Stimulated activated naive CD8-positive, alpha-beta T cell treated with anti-CD3 and anti-CD28 coated beads, Interleukin-15, Interleukin-2, amounts not matched to agents 100 ng/mL and 50 ng/mL, for 24 hours (primary cell): ENCODE data around the gene SVIL.
A peak's percentile ranks its signal among the peaks of the same experiment; 100 is the strongest.

Source experiments
- H3K27ac Mint-ChIP-seq: one replicate; pipeline ENCODE4 v1.8.0; 2021; ENCODE audit warnings: mild to moderate bottlenecking, mixed read lengths
- H3K27me3 Mint-ChIP-seq: one replicate; pipeline ENCODE4 v1.8.0; 2021; ENCODE audit warnings: mixed read lengths
- H3K36me3 Mint-ChIP-seq: one replicate; pipeline ENCODE4 v1.8.0; 2021; ENCODE audit warnings: low read depth, mixed read lengths
- H3K4me1 Mint-ChIP-seq: one replicate; pipeline ENCODE4 v1.8.0; 2021; ENCODE audit warnings: low read depth, mixed read lengths
- H3K4me3 Mint-ChIP-seq: one replicate; pipeline ENCODE4 v1.8.0; 2021; ENCODE audit warnings: mild to moderate bottlenecking, mixed read lengths
- H3K9me3 Mint-ChIP-seq: one replicate; pipeline ENCODE4 v1.8.0; 2021; ENCODE audit warnings: mixed read lengths

SVIL gene

DNA sequence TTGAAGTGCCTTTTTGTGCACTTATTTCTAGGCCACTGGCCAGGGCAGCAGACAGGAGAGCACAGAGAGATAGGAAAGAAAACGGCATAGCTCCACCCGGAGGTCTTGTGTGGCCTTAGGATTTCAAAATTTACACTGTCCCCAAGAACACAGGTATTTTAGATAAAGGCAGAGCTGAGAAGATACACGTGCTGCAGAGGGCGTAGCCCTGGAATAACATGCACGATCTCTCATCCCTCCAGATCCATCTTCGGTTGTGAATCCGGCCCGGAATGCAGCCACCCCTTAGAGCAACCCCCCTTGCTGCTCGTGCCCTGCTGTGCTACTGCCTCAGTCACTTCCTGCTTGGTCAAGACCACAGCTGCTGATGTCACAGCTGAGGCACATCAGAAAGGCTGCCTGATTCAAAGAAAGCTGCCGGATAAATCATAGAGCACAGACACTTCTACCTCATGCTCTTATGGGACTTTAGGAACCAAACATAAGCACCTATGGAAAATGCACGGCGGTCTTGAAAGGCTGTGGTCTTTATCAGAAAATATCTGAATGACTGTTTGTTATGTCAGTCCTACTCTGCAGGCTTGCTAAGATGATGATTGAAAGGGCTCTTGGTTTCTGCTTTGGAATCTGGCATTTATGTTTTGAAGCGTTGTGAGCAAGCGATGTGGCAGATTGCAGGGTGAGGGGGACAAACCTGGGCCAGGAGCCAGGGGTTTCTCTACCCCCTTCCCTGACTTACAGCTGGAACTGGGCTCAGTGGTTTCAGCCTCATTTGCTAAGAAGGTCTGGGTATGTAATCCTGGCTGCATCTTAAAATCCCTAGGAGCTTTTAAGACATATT, 152.0 kb downstream of the SVIL start:
- peaks cover 58% of the 10 kb centered on the region for H3K4me1 Mint-ChIP-seq
- peaks cover 32% of the 10 kb centered on the region for H3K36me3 Mint-ChIP-seq
- H3K27ac Mint-ChIP-seq = peak overlapping the region; percentile 85
- no peaks in the 10 kb centered on the region for H3K9me3 Mint-ChIP-seq
- H3K4me3 Mint-ChIP-seq = peak overlapping the region; percentile 11
- no peaks in the 10 kb centered on the region for H3K27me3 Mint-ChIP-seq

DNA sequence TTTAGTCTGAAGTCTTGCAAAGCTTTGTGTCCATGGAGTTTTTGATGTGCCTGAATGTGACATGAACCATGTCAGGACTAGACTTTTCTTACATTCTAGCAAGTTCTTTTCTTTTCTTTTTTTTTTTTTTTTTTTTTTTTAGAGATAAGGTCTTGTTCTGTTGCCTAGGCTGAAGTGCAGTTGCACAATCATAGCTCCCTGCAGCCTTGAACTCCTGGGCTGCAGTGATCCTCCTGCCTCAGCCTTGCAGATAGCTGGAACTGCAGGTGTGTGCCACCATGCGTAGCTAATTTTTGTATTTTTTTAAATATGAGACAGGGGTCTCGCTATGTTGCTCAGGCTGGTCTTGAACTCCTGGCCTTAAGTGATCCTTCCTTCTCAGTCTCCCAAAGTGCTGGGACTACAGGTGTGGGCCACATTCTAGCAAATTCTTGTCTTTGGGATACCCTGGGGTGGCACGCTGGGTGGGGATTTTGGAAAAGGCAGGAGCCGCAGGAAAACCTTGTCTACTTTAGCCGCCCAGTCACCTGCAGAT, 152.8 kb downstream of the SVIL start:
- no peak overlapping the region for H3K4me3 Mint-ChIP-seq
- H3K4me1 Mint-ChIP-seq = peaks cover 50% of the 10 kb centered on the region
- peak overlapping the region; percentile 85 for H3K27ac Mint-ChIP-seq
- H3K36me3 Mint-ChIP-seq = peaks cover 26% of the 10 kb centered on the region
- H3K27me3 Mint-ChIP-seq = no peaks in the 10 kb centered on the region
- no peaks in the 10 kb centered on the region for H3K9me3 Mint-ChIP-seq

DNA sequence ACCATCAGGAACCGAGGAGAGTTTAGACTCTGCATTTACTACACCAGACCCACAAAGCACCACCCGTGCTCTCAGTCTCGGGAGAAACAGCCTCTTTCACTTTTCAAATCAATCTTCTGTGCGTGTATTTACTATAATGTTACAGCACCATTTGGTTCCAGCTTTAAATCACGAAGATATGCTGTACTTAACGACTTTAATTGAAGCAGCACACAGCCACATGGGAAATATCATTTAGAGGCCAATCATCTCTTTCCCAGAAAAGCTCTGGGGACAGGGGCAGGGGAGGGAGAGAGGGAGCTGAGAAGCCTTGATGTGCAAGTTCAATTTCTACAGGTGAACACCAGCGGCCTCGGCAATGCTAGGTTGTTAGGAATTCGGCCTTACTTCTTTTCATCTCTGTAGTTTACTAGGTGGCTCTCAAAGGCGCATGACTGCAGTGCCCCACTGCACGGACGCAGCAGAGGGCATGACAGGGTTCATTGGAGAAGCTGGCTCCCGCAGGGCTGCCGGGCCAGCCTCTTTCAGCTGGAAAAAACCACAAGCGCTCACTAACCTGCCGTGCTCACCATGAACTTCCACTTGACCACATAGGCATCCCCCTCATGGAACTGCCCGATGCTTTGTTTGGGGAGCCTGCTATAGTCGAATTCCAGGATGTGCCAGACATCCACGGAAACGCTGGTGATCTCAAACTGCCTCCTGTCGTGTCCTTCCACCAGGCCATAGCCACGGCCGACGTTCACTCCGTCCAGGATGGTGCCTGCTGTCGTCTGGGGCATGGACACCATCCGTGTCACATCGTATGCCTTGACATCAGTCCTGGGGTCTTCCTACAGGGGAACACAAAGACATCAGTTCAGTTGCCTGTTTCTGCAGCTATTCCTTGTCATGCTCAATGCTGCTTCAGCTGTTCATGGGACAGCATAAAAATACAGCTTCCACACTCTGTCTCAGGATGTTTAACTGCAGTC, 154.5 kb downstream of the SVIL start:
- H3K27me3 Mint-ChIP-seq = no peaks in the 10 kb centered on the region
- no peaks in the 10 kb centered on the region for H3K9me3 Mint-ChIP-seq
- no peak overlapping the region for H3K27ac Mint-ChIP-seq
- H3K36me3 Mint-ChIP-seq = peaks cover 14% of the 10 kb centered on the region
- H3K4me1 Mint-ChIP-seq = peaks cover 34% of the 10 kb centered on the region
- no peak overlapping the region for H3K4me3 Mint-ChIP-seq

DNA sequence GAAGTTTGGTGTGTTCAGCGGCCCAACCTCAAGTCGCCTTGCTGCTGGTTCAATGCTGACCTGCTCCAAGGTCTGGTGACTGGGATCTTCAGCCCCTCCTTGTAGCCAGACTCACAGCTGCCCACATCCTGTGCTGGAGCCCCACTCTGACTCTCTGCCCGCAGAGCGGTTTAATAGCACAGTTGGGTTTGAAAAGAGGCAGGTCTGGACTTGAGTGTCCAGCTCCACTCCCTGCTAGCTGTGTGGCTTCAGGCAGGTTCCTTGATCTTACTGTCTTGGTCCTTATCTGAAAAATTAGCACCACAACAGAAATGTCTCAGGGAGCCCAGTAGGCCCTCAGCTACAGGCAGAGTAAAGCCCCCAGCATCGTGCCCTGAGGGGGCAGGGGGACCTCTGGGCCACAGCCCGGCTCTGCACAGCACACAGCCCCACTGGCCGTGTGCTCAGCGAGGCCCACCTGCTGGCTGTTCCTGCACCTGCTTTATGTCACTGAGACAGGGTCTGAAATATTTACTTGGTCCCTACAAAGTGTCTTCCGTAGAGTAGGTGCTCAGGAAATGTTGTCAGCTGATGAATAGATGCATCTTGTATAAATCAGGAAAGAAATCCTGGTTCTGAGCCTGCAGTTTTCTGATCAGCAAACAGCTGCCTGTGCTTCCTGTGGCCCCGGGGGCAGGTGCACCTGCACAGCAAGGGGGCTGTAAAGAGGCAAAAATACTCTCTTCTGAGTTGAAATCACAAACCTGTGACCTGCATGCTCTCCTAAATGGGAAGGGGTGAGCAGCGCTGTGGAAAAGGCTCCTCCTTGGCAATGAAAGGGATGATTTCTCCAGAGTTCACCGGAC, 155.5 kb downstream of the SVIL start:
- Mint-ChIP-seq H3K27me3 (no peaks in the 10 kb centered on the region), H3K27ac (no peak overlapping the region), H3K4me3 (no peak overlapping the region), H3K36me3 (peaks cover 11% of the 10 kb centered on the region), H3K9me3 (no peaks in the 10 kb centered on the region), H3K4me1 (peaks cover 26% of the 10 kb centered on the region)

DNA sequence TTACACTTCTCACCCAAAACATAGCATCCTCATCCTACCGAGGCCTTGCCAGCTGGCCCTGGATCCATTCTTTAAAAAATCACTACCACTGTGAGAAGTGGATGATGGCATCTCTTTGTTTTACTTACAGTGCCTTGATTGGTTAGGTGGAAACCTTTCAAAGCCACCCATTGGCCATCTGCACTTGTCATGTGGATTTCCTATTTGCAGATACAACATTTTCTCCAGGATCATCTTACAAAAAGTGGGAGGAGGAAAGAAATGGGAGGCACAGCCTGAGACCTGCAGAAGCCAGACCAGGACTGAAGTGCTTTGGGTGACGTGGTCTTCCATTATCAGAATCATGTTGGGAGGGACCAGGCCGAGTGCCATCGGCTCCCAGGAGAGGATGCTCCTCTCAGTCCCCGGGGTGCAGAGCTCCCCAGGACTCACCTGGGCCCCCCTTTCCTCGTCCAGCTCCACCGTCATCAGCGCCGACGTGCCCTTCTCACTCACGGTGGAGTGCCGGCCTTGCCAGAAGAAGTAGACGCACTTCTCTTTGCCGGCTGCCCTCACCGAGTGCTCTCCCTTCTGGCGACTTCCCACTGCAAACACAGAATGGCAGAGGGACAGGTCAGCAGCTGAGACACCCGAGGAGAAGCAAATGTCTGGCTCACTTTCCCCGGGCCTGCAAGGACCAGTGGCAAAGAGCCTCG, 161.2 kb downstream of the SVIL start:
- Mint-ChIP-seq H3K4me3 (no peak overlapping the region), H3K4me1 (peaks cover 18% of the 10 kb centered on the region), H3K9me3 (no peaks in the 10 kb centered on the region), H3K27me3 (no peaks in the 10 kb centered on the region), H3K36me3 (peaks cover 36% of the 10 kb centered on the region), H3K27ac (no peak overlapping the region)

DNA sequence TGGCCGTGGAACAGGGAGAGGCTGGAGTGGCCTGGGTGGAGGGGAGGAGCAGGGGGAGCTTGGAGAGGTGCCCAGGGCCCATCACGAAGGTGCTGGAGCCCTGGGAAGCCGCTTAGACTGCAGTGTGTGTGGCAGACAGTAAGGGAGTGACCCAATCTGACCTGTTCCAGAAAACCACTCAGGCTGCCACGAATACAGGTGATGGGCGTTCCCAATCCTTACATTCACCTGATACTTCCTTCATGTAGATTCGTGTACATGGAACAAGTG, 161.7 kb downstream of the SVIL start:
- peaks cover 18% of the 10 kb centered on the region for H3K4me1 Mint-ChIP-seq
- H3K9me3 Mint-ChIP-seq = no peaks in the 10 kb centered on the region
- H3K4me3 Mint-ChIP-seq = no peak overlapping the region
- H3K36me3 Mint-ChIP-seq = peaks cover 35% of the 10 kb centered on the region
- H3K27ac Mint-ChIP-seq = no peak overlapping the region
- no peaks in the 10 kb centered on the region for H3K27me3 Mint-ChIP-seq

DNA sequence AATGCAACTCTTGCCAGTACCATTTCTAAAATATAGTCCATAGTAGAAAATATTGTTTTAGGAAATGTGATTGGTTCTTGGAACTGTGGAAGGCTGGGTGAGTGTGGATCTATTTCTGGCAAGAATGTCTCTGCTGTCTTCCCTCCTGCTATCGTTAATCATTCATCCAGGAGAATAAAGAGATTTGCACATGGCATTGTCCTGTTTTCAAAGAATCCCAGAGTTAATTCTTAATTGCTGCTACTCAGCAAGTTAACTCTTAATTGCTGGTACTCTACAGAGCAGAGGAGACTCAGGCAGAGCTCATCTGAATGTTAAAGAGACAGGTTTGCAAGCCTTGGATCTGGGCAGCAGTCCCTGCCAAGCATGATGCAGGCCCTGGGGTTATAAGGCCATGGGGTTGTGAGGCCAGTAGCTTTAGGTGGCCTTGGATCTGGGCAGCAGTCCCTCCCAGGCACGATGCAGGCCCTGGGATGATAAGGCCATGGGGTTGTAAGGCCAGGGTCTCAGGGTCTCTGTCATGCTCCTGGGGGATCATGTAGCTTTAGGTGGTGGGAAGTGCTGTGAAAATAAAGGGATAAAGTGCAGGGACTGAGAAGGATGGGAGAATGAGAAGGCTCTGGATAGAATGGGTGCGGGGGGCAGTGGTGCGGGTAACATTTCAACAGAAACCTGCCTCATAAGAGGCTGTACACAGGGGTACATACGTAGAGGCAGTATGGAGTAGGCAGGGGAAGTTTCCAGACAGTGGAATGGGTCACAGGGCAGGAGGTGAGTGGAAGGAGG, 162.3 kb downstream of the SVIL start:
- H3K9me3 Mint-ChIP-seq = no peaks in the 10 kb centered on the region
- H3K4me1 Mint-ChIP-seq = peaks cover 18% of the 10 kb centered on the region
- H3K27me3 Mint-ChIP-seq = no peaks in the 10 kb centered on the region
- H3K36me3 Mint-ChIP-seq = peaks cover 35% of the 10 kb centered on the region
- no peak overlapping the region for H3K4me3 Mint-ChIP-seq
- H3K27ac Mint-ChIP-seq = peak overlapping the region; percentile 12

DNA sequence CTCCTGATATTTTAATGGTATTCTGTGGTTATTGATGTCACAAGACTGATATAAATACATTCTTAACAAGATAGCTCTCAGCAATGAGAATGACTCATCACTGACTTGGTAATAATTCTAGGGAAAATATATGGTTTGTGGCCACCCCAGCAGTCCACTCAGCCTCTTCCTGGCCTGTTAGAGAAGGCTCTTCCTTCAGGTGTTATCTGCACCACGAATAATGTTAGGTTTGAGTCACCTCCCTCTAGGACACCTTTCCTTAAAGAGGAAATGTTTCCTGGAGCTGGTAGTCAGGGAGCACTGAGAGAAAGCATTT, 163.3 kb downstream of the SVIL start:
- peaks cover 18% of the 10 kb centered on the region for H3K4me1 Mint-ChIP-seq
- H3K9me3 Mint-ChIP-seq = no peaks in the 10 kb centered on the region
- peaks cover 35% of the 10 kb centered on the region for H3K36me3 Mint-ChIP-seq
- no peaks in the 10 kb centered on the region for H3K27me3 Mint-ChIP-seq
- H3K4me3 Mint-ChIP-seq = no peak overlapping the region
- peak overlapping the region; percentile 42 for H3K27ac Mint-ChIP-seq

DNA sequence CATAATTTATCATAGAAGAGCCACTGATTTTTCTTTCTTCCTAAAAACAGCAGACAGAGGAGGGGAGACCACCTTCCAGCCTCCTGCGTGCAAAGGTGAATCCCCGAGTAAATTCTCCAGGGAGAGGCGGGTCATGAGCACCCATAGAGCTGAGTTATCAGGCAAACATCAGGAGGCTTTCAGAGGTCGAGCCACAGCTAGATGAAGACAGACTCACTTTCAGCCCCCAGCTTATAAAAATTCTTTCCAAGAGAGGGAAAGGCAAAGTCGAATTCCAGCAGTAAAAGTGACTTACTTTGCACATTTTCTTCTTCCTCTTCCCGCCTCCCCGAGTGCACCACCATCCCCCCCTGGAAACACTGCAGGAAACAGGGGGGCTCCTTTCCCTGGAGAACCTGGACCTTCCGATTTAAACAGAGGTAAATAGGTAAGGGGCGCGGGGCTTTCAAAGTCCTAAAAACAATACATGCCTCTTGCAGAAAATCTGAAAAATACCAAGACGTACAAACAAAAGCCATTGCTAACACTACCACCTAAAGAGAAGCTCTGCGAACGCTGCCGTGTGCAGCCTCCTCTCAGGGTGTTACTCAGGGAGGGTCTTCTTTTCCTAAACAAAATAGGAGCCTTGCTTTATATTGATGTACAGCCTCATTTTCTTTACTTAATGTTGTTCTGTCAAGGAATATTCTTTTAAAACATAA, 163.8 kb downstream of the SVIL start:
- no peak overlapping the region for H3K4me3 Mint-ChIP-seq
- H3K9me3 Mint-ChIP-seq = no peaks in the 10 kb centered on the region
- no peaks in the 10 kb centered on the region for H3K27me3 Mint-ChIP-seq
- H3K36me3 Mint-ChIP-seq = peaks cover 35% of the 10 kb centered on the region
- peak overlapping the region; percentile 42 for H3K27ac Mint-ChIP-seq
- peaks cover 18% of the 10 kb centered on the region for H3K4me1 Mint-ChIP-seq

DNA sequence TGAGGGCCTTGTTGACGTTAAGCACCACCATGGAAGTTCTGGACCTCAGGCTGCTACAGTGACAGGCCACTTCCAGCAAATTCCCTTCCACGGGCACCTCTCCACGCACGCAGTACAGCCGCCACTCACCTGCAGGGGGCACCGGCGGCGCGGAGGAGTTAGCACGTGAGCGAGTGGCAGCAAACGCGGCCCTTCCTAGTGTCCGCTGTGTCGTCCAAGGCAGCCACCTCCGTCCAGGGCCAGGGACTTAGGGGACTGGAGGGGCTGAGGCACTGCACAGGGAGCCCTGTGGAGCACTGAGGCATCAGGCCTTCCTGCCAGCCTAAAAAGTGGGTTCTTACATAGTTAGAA, 164.4 kb downstream of the SVIL start:
- Mint-ChIP-seq H3K4me1 (peaks cover 18% of the 10 kb centered on the region), H3K36me3 (peaks cover 39% of the 10 kb centered on the region)

DNA sequence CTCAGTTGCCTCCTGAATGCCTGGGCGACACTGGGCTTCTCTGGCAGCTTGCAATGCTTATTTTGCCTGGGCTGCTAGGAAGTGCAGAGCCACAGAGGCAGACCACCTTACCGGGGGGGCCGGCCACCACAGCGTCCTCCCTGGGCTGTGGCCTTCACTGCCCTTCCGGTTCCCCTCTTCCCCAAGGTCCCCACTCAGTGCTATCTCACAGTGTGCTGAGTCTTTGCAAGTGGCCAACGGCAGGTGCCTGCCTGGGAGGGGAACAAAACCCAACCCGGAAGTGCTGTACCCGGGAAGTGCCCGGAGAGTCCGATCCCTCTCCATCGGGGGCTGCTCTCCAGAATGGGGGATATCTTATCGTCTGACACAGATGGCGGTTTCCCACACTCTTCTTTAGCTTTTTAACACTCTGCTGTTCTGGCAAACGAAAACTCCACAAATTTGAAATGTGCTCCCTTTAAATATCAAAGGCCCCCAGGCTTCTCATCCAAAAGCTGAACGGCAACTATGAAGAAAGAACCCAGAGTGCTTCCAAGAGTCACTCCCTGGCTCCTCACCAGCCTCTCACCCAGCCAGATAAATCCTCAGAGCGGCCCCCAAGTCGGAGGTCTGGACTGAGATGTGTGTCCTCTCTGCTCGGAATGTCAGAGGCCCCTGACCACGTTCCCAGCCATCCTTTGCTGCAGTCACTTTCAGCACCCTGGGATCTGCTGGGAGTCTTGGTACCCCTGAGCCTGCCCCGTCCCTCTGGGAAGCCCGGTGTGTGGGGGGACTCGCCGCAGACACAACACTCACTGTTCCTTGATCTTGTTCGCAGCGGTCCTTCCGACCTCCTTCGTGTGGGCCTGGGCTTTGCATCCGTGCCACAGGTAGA, 165.1 kb downstream of the SVIL start:
- H3K4me3 Mint-ChIP-seq = no peak overlapping the region
- peak overlapping the region; percentile 31 for H3K27ac Mint-ChIP-seq
- peaks cover 18% of the 10 kb centered on the region for H3K4me1 Mint-ChIP-seq
- H3K36me3 Mint-ChIP-seq = peaks cover 44% of the 10 kb centered on the region
- H3K9me3 Mint-ChIP-seq = no peaks in the 10 kb centered on the region
- H3K27me3 Mint-ChIP-seq = no peaks in the 10 kb centered on the region

More for the DNA sequence above, 164.4 kb downstream of the SVIL start:
- Mint-ChIP-seq H3K27me3 (no peaks in the 10 kb centered on the region), H3K9me3 (no peaks in the 10 kb centered on the region), H3K27ac (no peak overlapping the region), H3K4me3 (no peak overlapping the region)

DNA sequence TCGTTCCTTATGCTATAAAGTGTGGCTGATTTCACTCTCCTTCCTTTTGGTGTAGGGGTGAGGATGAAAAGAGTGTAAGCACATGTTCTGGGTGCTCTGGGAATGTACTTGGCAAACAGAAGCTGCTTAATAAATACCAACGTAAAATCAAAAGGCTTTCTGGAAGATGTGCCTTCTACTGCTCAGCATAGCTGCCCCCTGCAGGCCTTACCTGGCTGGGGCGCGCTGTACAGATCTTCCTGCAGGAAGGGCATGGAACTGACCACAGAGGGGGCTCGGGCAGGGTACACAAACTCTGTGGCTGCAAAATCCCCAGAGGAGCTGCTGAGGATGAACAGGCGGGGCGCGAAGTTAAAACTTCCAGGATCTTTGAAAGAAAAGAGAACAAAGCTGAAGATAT, 169.4 kb downstream of the SVIL start:
- H3K4me1 Mint-ChIP-seq = peaks cover 2% of the 10 kb centered on the region
- no peak overlapping the region for H3K27ac Mint-ChIP-seq
- H3K36me3 Mint-ChIP-seq = peaks cover 61% of the 10 kb centered on the region
- no peak overlapping the region for H3K4me3 Mint-ChIP-seq
- no peaks in the 10 kb centered on the region for H3K27me3 Mint-ChIP-seq
- H3K9me3 Mint-ChIP-seq = peaks cover 7% of the 10 kb centered on the region
